ENCODE results near the gene SUGCT. TPM values are rescaled to one million over a fixed set of nuclear protein-coding genes. Genes with fewer than 3 reads are reported as not detected.

Gene SUGCT
- total RNA-seq, 1 donor from 2014 or later = 9.8 TPM

GRCh38 chr7:40799493-40800403 lies 664.9 kb downstream of the SUGCT start:
- H3K27ac Mint-ChIP-seq = no peak overlapping the region
- H3K9me3 Mint-ChIP-seq = peaks cover 5% of the 10 kb centered on the region
- TF ChIP-seq, protein P1, sequence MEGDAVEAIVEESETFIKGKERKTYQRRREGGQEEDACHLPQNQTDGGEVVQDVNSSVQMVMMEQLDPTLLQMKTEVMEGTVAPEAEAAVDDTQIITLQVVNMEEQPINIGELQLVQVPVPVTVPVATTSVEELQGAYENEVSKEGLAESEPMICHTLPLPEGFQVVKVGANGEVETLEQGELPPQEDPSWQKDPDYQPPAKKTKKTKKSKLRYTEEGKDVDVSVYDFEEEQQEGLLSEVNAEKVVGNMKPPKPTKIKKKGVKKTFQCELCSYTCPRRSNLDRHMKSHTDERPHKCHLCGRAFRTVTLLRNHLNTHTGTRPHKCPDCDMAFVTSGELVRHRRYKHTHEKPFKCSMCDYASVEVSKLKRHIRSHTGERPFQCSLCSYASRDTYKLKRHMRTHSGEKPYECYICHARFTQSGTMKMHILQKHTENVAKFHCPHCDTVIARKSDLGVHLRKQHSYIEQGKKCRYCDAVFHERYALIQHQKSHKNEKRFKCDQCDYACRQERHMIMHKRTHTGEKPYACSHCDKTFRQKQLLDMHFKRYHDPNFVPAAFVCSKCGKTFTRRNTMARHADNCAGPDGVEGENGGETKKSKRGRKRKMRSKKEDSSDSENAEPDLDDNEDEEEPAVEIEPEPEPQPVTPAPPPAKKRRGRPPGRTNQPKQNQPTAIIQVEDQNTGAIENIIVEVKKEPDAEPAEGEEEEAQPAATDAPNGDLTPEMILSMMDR (IDR thresholded peaks at IDR 0.05; ENCODE audit: unreplicated experiment) = no peak
- no peaks in the 10 kb centered on the region for H3K36me3 Mint-ChIP-seq
- DNase-seq (ENCODE audit: low spot score in 2 of 2, unreplicated experiment in 2 of 2) = no peak
- no peaks in the 10 kb centered on the region for H3K27me3 Mint-ChIP-seq (ENCODE audit: low read depth)
- H3K4me1 Mint-ChIP-seq = peaks cover 11% of the 10 kb centered on the region
- no peak overlapping the region for H3K4me3 Mint-ChIP-seq

GRCh38 chr7:40800771-40801170 lies 666.0 kb downstream of the SUGCT start:
- Mint-ChIP-seq H3K4me3 (no peak overlapping the region), H3K9me3 (peaks cover 5% of the 10 kb centered on the region), H3K27ac (no peak overlapping the region), H3K36me3 (no peaks in the 10 kb centered on the region), H3K4me1 (peaks cover 11% of the 10 kb centered on the region), H3K27me3 (ENCODE audit: low read depth) (no peaks in the 10 kb centered on the region)
- no peak for DNase-seq (ENCODE audit: low spot score in 2 of 2, unreplicated experiment in 2 of 2)
- TF ChIP-seq, protein P1 (IDR thresholded peaks at IDR 0.05; ENCODE audit: unreplicated experiment) = no peak

- Mint-ChIP-seq H3K27ac (no peak overlapping the region), H3K4me1 (peaks cover 11% of the 10 kb centered on the region), H3K4me3 (no peak overlapping the region), H3K9me3 (peaks cover 5% of the 10 kb centered on the region), H3K27me3 (ENCODE audit: low read depth) (no peaks in the 10 kb centered on the region), H3K36me3 (no peaks in the 10 kb centered on the region)
- DNase-seq (ENCODE audit: low spot score in 2 of 2, unreplicated experiment in 2 of 2) = no peak
- TF ChIP-seq, protein P1 (IDR thresholded peaks at IDR 0.05; ENCODE audit: unreplicated experiment) = no peak
Observed at GRCh38 chr7:40802497-40802896, 667.7 kb downstream of the SUGCT start.

- Mint-ChIP-seq H3K4me1 (peaks cover 2% of the 10 kb centered on the region), H3K27me3 (ENCODE audit: low read depth) (no peaks in the 10 kb centered on the region), H3K36me3 (no peaks in the 10 kb centered on the region), H3K27ac (no peak overlapping the region), H3K4me3 (no peak overlapping the region), H3K9me3 (peaks cover 7% of the 10 kb centered on the region)
- no peak for DNase-seq (ENCODE audit: low spot score in 2 of 2, unreplicated experiment in 2 of 2)
- TF ChIP-seq, protein P1 (IDR thresholded peaks at IDR 0.05; ENCODE audit: unreplicated experiment) = no peak
Observed at GRCh38 chr7:40804477-40805215, 669.8 kb downstream of the SUGCT start.

GRCh38 chr7:40805361-40805760 lies 670.6 kb downstream of the SUGCT start:
- Mint-ChIP-seq H3K4me1 (no peaks in the 10 kb centered on the region), H3K36me3 (peaks cover 2% of the 10 kb centered on the region), H3K27ac (no peak overlapping the region), H3K4me3 (no peak overlapping the region), H3K9me3 (peaks cover 12% of the 10 kb centered on the region), H3K27me3 (ENCODE audit: low read depth) (no peaks in the 10 kb centered on the region)
- DNase-seq (ENCODE audit: low spot score in 2 of 2, unreplicated experiment in 2 of 2) = no peak
- TF ChIP-seq, protein P1 (IDR thresholded peaks at IDR 0.05; ENCODE audit: unreplicated experiment) = no peak

All from mesothelial cell of epicardium (in vitro differentiated cells).